GM06990 (cell line): ENCODE results near the gene WWTR1.
A peak's percentile ranks its signal among the peaks of the same experiment; 100 is the strongest.

Source experiments
- DNase-seq: peaks from one replicate; pipeline ENCODE4 v3.0.0-alpha.2; 2011; ENCODE audit not compliant: insufficient read length; ENCODE audit errors: extremely low read depth
- H3K27me3 ChIP-seq: replicated peaks from 2 replicates; pipeline ENCODE4 v1.6.0; 2011; ENCODE audit warnings: low read length; ENCODE audit not compliant: control insufficient read depth, insufficient read depth
- H3K36me3 ChIP-seq: 2 replicates; pipeline ENCODE4 v1.5.1; 2011; ENCODE audit warnings: low read length; ENCODE audit not compliant: control insufficient read depth, insufficient read depth
- H3K4me3 ChIP-seq: replicated peaks from 2 replicates; pipeline ENCODE4 v1.5.1; 2011; ENCODE audit warnings: low read depth, mild to moderate bottlenecking, control low read depth, low read length
- CTCF ChIP-seq: IDR thresholded peaks from 2 replicates; pipeline ENCODE4 v1.5.1; 2011; ENCODE audit warnings: low read length, control low read depth, mild to moderate bottlenecking, inconsistent platforms; ENCODE audit not compliant: insufficient read depth, poor library complexity, severe bottlenecking

WWTR1 gene

GRCh38 chr3:149612456-149612855, 45.4 kb downstream of the WWTR1 start:
- H3K36me3 ChIP-seq: no peaks in the 10 kb centered on the region
- DNase-seq: no peak
- TF ChIP-seq CTCF: no peak
- H3K27me3 ChIP-seq: no peaks in the 10 kb centered on the region
- no peak overlapping the region for H3K4me3 ChIP-seq

- Histone ChIP-seq H3K4me3 (no peak overlapping the region), H3K36me3 (no peaks in the 10 kb centered on the region), H3K27me3 (no peaks in the 10 kb centered on the region)
- no peak for DNase-seq
- TF ChIP-seq CTCF: no peak
These were observed 46.7 kb downstream of the WWTR1 start for GRCh38 chr3:149611149-149611548.

GRCh38 chr3:149610351-149611105, 47.3 kb downstream of the WWTR1 start:
- H3K27me3 ChIP-seq: no peaks in the 10 kb centered on the region
- DNase-seq: no peak
- H3K36me3 ChIP-seq: no peaks in the 10 kb centered on the region
- no peak for TF ChIP-seq CTCF
- H3K4me3 ChIP-seq: no peak overlapping the region

- peak; percentile 34 for DNase-seq
- Histone ChIP-seq H3K27me3 (no peaks in the 10 kb centered on the region), H3K4me3 (no peak overlapping the region), H3K36me3 (no peaks in the 10 kb centered on the region)
- TF ChIP-seq CTCF: no peak
These were observed 48.2 kb downstream of the WWTR1 start for GRCh38 chr3:149609595-149609994.

- DNase-seq: no peak
- H3K4me3 ChIP-seq: no peak overlapping the region
- no peaks in the 10 kb centered on the region for H3K27me3 ChIP-seq
- H3K36me3 ChIP-seq: no peaks in the 10 kb centered on the region
- no peak for TF ChIP-seq CTCF
These were observed 48.8 kb downstream of the WWTR1 start for GRCh38 chr3:149608987-149609386.

- Histone ChIP-seq H3K4me3 (no peak overlapping the region), H3K36me3 (no peaks in the 10 kb centered on the region), H3K27me3 (no peaks in the 10 kb centered on the region)
- DNase-seq: no peak
- no peak for TF ChIP-seq CTCF
These were observed 51.9 kb downstream of the WWTR1 start for GRCh38 chr3:149605902-149606301.
